Stimulated activated CD4-positive, alpha-beta T cell treated with anti-CD3 and anti-CD28 coated beads, Interleukin-4, amount 100 ng/mL, for 24 hours (primary cell): Measurements from ENCODE around the gene SH2B2.

Experiments used
- DNase-seq: peaks from one replicate; pipeline ENCODE4 v3.0.0-alpha.2; 2020

SH2B2 gene

GRCh38 chr7:102268635-102269034, 18.0 kb upstream of the SH2B2 start:
- no peak for DNase-seq

GRCh38 chr7:102270178-102270887, 16.3 kb upstream of the SH2B2 start:
- no peak for DNase-seq

- DNase-seq, result no peak
These were observed 15.4 kb upstream of the SH2B2 start for GRCh38 chr7:102271158-102271798.

GRCh38 chr7:102272075-102272916, 14.4 kb upstream of the SH2B2 start:
- peak; percentile 79 for DNase-seq

GRCh38 chr7:102272917-102273748, 13.5 kb upstream of the SH2B2 start:
- DNase-seq, result no peak

GRCh38 chr7:102273749-102274712, 12.6 kb upstream of the SH2B2 start:
- no peak for DNase-seq

- no peak for DNase-seq
These were observed 11.5 kb upstream of the SH2B2 start for GRCh38 chr7:102275123-102275703.

GRCh38 chr7:102277901-102278300, 8.8 kb upstream of the SH2B2 start:
- no peak for DNase-seq

- DNase-seq, result peak; percentile 63
These were observed 6.9 kb upstream of the SH2B2 start for GRCh38 chr7:102279537-102280400.

- DNase-seq, result no peak
These were observed 6.1 kb upstream of the SH2B2 start for GRCh38 chr7:102280521-102280920.

GRCh38 chr7:102281785-102282184, 4.9 kb upstream of the SH2B2 start:
- no peak for DNase-seq

- no peak for DNase-seq
These were observed 4.0 kb upstream of the SH2B2 start for GRCh38 chr7:102282465-102283362.

GRCh38 chr7:102283477-102284189, 3.0 kb upstream of the SH2B2 start:
- DNase-seq, result no peak

- DNase-seq, result no peak
These were observed 2.3 kb upstream of the SH2B2 start for GRCh38 chr7:102284399-102284798.

- no peak for DNase-seq
These were observed 1.7 kb upstream of the SH2B2 start for GRCh38 chr7:102284891-102285539.

- DNase-seq, result no peak
These were observed 980 bp upstream of the SH2B2 start for GRCh38 chr7:102285540-102286236.
